ENCODE measurements around the gene PTPRN2.
"Not testable (repeated sequence)": the region's sequence is repeated elsewhere in the genome, so short reads cannot be mapped to it uniquely, and the experiment has no call there.

Gene PTPRN2

GRCh38 chr7:158301207-158301606 lies 286.4 kb downstream of the PTPRN2 start:
- no peak for DNase-seq (ENCODE audit: low read depth)

DNA sequence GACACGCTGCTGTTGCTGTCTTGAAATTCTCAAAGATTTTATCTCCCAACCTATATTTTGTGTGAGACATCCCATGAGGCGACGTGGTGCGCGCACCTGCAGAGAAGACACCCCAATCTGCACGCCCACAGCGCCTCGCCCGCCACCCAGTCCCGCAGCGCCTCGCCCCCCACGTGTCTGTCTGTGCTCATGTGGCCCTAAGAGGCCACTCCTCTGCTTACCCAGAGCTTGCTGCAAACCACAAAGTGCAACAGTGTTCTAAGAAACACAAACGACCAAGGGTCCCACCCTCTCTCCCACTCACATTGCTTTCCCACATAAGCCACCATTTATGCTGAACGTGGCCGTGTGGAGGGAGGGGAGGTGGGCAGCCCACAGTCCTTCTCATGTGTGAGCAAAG lies 287.2 kb downstream of the PTPRN2 start:
- DNase-seq (ENCODE audit: low read depth) = no peak

DNA sequence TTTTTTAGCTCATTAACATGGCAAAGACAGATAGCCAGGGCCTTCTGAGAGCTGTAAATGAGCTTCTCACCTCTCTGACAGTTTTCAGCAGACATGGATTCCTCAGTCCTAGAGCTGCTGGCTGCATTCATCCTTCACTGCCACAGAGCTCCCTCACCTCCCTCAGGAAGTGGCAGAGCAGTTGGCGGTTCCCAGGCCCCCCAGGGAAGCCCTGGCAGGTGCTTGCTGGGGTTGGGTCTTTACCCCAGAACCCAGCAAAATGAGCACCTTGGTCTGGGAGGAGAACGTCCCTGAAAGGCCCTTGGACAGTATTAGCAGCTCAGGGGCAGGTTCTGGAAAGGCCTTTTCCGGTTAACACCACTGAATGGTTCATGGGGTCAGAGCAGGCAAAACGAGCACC lies 288.0 kb downstream of the PTPRN2 start:
- DNase-seq (ENCODE audit: low read depth) = no peak

DNA sequence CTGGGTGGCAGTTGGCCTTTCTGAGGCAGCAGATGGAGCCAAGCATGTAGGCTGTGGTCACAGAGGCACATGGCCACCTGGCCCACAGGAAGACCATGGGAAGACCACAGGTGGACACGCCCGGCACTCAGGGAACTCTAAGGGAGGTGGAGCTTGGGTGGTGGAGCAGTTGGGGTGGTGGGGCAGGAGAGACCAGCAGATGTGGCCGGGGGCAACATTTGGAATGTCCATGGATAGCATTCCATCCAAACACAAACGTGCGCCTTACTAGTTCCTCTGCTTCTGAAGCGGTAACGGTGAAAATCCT lies 290.9 kb downstream of the PTPRN2 start:
- DNase-seq (ENCODE audit: low read depth) = no peak

DNA sequence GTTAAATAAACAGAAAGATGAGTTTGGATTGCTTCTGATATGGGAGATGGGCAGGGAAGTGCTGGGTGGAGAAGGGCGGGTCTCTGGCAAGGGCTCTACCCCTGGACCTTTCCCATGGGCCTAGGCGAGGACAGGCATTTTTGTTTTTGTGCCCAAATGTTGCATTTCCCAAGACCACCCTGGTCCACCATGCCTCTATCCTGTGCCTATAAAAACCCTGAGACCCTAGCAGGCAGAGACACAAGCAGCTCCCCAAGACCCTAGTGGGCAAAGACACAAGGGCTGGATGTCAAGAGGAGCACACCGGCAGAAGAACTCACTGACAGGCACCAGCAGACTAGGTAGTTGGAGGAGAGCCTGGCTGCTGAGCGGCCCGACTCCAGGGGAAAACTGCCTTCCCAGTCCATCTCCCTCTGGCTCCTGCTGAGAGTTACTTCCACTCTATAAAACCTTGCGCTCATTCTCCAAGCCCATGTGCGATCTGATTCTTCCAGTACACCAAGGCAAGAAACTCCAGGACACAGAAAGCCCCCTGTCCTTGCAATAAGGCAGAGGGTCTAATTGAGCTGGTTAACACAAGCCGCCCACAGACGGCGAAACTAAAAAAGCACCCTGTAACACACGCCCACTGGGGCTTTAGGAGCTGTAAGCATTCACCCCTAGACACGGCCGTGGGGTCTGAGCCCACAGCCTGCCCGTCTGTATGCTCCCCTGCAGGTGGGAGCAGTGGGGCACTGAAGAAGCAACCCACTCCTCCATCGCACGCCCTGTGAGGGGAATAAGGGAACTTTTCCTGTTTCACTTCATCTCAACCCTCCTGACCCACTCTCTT lies 291.4 kb downstream of the PTPRN2 start:
- no peak for DNase-seq (ENCODE audit: low read depth)

DNA sequence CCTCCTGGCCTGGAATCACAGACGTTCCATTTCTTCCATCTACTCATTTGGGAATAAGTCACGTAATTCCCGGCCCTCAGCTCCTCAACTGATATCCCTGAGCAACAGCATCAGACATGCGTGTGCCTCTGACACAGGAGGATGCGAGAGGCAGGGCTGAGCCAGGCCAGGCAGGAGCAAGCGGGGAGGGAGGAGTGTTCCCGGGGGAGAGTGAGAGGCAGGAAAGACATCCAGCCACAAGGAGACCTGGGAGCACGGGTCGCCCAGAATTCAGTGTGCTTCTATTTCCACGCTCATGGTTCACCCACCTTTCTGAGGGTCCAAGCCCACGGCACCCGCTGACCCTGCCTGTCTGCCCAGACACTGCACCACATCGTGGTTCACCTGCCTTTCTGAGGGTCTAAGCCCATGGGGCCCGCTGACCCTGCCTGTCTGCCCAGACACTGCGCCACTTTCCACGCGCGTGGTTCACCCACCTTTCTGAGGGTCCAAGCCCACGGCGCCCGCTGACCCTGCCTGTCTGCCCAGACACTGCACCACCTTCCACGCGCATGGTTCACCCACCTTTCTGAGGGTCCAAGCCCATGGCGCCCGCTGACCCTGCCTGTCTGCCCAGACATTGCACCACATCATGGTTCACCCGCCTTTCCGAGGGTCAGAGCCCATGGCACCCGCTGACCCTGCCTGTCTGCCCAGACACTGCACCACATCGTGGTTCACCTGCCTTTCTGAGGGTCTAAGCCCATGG lies 293.0 kb downstream of the PTPRN2 start:
- not testable (repeated sequence) for DNase-seq (ENCODE audit: low read depth)

- no peak for DNase-seq (ENCODE audit: low read depth)
These were observed 294.7 kb downstream of the PTPRN2 start for GRCh38 chr7:158292948-158293347.

GRCh38 chr7:158291998-158292397 lies 295.6 kb downstream of the PTPRN2 start:
- no peak for DNase-seq (ENCODE audit: low read depth)

DNA sequence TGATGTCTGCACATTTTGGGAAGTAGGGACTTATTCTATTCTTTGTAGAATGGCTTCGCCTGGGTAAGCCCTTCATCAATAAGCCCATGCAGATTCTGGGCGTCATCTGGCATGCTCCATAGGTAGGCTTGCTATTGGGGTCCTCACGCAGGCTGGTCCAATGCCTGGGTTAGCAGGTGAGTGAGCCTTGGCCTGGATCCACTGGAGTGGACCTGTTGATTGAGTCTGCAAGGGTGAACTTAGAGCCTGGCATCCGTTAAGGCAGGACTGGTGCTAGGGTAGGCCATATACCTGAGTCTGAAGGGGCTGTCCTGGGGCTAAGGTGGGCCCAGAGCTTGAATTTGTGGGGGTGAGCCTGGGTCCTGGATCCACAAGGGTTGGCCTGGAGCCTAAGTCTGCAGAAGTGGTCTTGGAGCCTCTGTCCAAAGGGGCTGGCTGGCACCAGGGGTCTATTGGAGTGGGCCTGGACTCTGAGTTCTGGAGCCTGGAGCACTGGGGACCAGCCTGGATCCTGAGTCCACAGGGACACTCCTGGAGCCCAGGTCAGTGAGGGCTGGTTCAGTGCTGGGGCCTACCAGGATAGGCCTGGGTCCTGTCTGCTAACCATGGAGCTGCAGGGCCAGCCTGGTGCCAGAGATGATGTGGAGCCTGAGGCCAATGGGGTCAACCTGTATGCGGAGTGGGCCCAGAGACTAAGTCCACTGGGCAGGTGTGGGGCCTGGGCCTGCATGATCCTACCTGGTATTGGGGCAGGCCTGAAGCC lies 297.7 kb downstream of the PTPRN2 start:
- DNase-seq (ENCODE audit: low read depth) = no peak

DNA sequence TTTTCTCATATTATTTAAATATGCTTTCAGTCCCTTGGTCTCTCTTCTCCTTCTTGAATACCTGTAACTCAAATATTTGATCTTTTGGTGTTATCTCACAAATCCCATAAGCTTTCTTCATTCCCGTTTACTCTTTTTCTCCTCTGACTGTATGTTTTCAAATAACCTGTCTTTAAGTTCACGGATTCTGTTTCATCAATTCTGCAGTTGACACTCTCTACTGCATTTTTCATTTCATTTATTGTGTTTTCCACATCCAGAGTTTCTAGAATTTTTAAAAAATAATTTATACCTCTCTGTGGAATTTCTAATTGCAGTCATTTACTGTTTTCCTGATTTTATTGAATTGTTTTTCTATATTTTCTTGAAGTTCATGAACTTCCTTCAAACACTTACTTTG lies 298.4 kb downstream of the PTPRN2 start:
- DNase-seq (ENCODE audit: low read depth) = no peak

GRCh38 chr7:158286210-158286609 lies 301.4 kb downstream of the PTPRN2 start:
- DNase-seq (ENCODE audit: low read depth) = no peak

DNA sequence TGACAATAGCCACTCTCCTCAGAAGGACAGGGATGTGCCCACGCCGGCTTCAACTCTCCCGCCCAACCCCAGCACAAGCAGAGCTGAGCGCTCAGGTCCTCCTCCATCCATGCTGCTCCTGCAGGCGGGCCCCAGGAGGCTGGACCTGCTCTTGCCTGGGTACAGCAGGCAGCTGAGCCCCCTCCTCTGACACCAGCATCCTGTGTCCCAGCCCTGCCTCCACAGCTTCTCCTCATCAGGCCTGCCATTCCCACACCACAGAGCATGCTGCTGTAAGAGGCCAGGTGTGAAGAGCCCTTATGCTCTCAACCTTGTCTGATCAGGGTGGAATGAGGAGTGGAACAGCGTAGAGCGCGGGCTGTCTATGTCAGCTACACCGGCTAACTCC lies 302.2 kb downstream of the PTPRN2 start:
- no peak for DNase-seq (ENCODE audit: low read depth)

DNA sequence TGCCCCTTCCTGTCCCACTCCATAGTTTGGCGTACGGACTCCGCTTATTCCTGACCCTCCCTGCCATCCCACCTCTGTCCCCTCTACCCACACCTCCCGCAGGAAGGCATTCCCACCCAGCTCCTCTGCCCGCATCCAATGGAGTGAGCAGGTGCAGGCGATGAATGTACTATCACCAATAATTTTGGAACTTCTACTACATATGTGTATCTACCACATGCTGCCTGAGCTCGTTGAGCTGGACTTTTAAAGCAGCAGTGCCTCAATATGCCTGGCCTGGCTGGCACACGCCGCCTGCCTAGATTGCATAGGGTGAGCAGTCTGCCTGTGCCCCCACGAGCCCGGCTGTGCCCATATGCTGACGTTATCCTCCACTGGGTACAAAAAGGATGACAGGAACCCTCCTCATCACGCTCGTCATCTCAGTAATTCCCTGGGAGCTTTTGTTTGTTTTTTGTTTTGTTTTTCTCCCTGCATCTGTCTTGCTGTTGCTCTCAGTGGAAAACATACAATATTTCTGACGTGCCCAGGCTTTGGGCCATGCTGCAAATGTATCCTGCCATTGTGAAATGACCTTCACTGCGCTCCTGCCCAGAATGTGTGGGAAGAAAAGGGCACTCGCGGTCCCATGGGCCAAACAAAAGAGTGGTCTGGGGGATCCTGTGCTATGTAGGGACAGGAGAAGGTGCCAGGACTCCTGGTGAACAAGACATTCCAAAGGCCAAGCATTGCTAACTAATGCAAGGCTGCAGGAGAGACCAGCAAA lies 302.8 kb downstream of the PTPRN2 start:
- DNase-seq (ENCODE audit: low read depth) = no peak

- no peak for DNase-seq (ENCODE audit: low read depth)
These were observed 303.5 kb downstream of the PTPRN2 start for GRCh38 chr7:158284121-158284520.

GRCh38 chr7:158283016-158283974 lies 304.3 kb downstream of the PTPRN2 start:
- DNase-seq (ENCODE audit: low read depth) = no peak

GRCh38 chr7:158282461-158283001 lies 305.1 kb downstream of the PTPRN2 start:
- DNase-seq (ENCODE audit: low read depth) = no peak

- no peak for DNase-seq (ENCODE audit: low read depth)
These were observed 306.2 kb downstream of the PTPRN2 start for GRCh38 chr7:158281441-158281840.

DNA sequence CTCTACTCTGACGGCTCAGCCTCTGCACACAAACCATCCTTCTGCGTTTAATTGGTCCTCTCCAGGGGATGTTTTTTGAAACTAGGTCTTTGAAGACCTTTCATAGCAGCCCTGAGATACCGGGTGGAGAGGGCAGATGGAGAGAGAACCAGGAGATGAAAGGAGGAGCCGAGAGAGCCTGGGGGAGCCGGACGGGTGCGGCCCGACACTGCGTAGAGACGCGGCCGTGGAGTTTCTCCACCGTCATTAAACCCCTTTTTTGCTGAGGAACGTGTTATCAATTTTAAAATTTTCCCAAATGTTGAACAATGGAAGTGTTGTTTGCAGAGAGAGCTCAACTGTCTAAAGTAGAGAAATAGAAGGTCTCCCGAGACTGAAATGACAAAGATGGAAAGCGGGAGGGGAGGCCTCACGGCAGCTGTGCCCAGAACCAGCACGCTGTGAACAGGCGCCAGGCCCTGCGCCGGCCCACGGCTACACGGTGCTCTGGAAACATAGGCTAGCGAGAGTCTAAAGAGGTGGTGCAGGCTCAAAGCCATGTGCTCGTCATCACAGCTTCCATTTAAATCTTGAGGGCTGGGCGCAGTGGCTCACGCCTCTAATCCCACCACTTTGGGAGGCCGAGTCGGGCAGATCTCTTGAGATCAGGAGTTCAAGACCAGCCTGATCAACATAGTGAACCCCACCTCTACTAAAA lies 307.0 kb downstream of the PTPRN2 start:
- no peak for DNase-seq (ENCODE audit: low read depth)

- DNase-seq (ENCODE audit: low read depth) = no peak
These were observed 307.8 kb downstream of the PTPRN2 start for GRCh38 chr7:158279539-158280447.
